Aorta (tissue), 5 donors: ENCODE results near the gene PCSK1N. TPM values are rescaled to one million over a fixed set of nuclear protein-coding genes. Genes with fewer than 3 reads are reported as not detected.
"Not testable (repeated sequence)": the region's sequence is repeated elsewhere in the genome, so short reads cannot be mapped to it uniquely, and the experiment has no call there.

Source experiments
- ATAC-seq: fragments of 200-7000 bp; cut with Tn5 transposase; one replicate; pipeline ENCODE4 v1.9.1; 2022; ENCODE audit warnings: moderate library complexity; ENCODE audit not compliant: low FRiP score
- DNase-seq, 2 donors: peaks; one replicate each; pipeline ENCODE4 v3.0.0-alpha.2; 2020
- H3K27ac ChIP-seq, 2 donors: one replicate each; pipeline ENCODE4 v1.5.1; 2013; ENCODE audit warnings: low read length in 2 of 2, mild to moderate bottlenecking in 2 of 2, moderate library complexity in 2 of 2, control low read depth in 1 of 2, inconsistent platforms in 1 of 2, low read depth in 1 of 2
- H3K27me3 ChIP-seq, 2 donors: one replicate each; pipeline ENCODE4 v1.6.1; 2013; ENCODE audit warnings: control low read depth in 1 of 2, low read length in 1 of 2, mild to moderate bottlenecking in 1 of 2, moderate library complexity in 1 of 2; ENCODE audit not compliant: insufficient read depth in 2 of 2, control insufficient read depth in 1 of 2
- H3K36me3 ChIP-seq, 2 donors: one replicate each; pipeline ENCODE4 v1.6.1; 2013; ENCODE audit warnings: control low read depth in 1 of 2, low read length in 1 of 2, mild to moderate bottlenecking in 1 of 2; ENCODE audit not compliant: insufficient read depth in 2 of 2, control insufficient read depth in 1 of 2
- H3K4me1 ChIP-seq, 2 donors: one replicate each; pipeline ENCODE4 v1.6.1; 2013; ENCODE audit warnings: low read length in 2 of 2, control low read depth in 1 of 2, mild to moderate bottlenecking in 1 of 2, moderate library complexity in 1 of 2; ENCODE audit not compliant: insufficient read depth in 2 of 2, control insufficient read depth in 1 of 2
- H3K4me3 ChIP-seq, 2 donors: one replicate each; pipeline ENCODE4 v1.5.1; 2013; ENCODE audit warnings: low read length in 2 of 2, control low read depth in 1 of 2, mild to moderate bottlenecking in 1 of 2
- H3K9me3 ChIP-seq: one replicate; pipeline ENCODE4 v1.6.1; 2013; ENCODE audit warnings: mild to moderate bottlenecking, low read length; ENCODE audit not compliant: control insufficient read depth
- WGBS, 2 donors: extraction: QIAGEN DNeasy Blood & Tissue Kit; methylation state at CpG; one replicate each; pipeline ENCODE4 v1.1.7; 2013; 5-methylcytosine and 5-hydroxymethylcytosine counted together
- intact Hi-C, 2 donors: fragments of 100-400 bp; cut with DNase I; formaldehyde crosslinking; loops; one replicate each; pipeline versions ENCODE4 v1.14.2 to v1.15.0; 2022
- long read RNA-seq, 2 donors: library from polyadenylated mRNA; unstranded; transcript quantifications; one replicate each; pipeline ENCODE4 v2.0.0, GENCODE V29; 2020 to 2021
- polyA plus RNA-seq, 2 donors: library from polyadenylated mRNA; stranded (reverse); fragments of 200-250 nt; gene quantifications; one replicate each; pipeline ENCODE4 v1.2.3, GENCODE V29; 2013
- total RNA-seq, 2 donors: library from RNA; stranded (reverse); fragmentation: NEBNext Ultra II Directional; extraction: Animal tissue kit (Norgen Biotek cat#: 25700); gene quantifications; one replicate each; pipeline ENCODE4 v1.2.1, GENCODE V29; 2021
- donor health status: healthy with polysubstance abuse.
- donor health status: Bipolar disorder and iron deficiency.
- donor health status: DM: no; HTN: no; CAD: no.
- donor health status: DM: no; HTN: no; CAD: no.
- donor health status: DM: yes; HTN: yes; CAD: no.

Gene PCSK1N
- under 1 TPM in 1 of 2 donors, not detected in 1; 0.45 TPM for total RNA-seq
- under 1 TPM; 0.43 to 0.88 TPM for polyA plus RNA-seq
- long read RNA-seq, donor 1 = 0 reads
- long read RNA-seq, donor 2 = 0 reads

GRCh38 chrX:48835524-48836329, at the start of gene PCSK1N:
Gene PCSK1N (minus strand): TSS chrX:48835610. CDS start chrX:48835532, 78 bp downstream.
- no peaks in the 10 kb centered on the region for H3K27me3 ChIP-seq
- ATAC-seq (no peak), DNase-seq (no peak)
- H3K4me1 ChIP-seq = no peaks in the 10 kb centered on the region
- H3K4me3 ChIP-seq = no peak within 1 kb of the TSS
- H3K36me3 ChIP-seq = no peaks in the 10 kb centered on the region
- H3K9me3 ChIP-seq = no peaks in the 10 kb centered on the region
- WGBS, 2 donors = 14 to 43% methylated on average over 32 to 35 of the region's 35 CpGs
- intact Hi-C loops = no loop called here
- H3K27ac ChIP-seq = no peak within 1 kb of the TSS

GRCh38 chrX:48883729-48884128, 48.3 kb upstream of the PCSK1N start:
- ATAC-seq = no peak
- intact Hi-C loops = no loop called here
- H3K36me3 ChIP-seq = no peaks in the 10 kb centered on the region
- 70 to 73% methylated on average over 10 of the region's 10 CpGs for WGBS, 2 donors
- H3K4me1 ChIP-seq = no peaks in the 10 kb centered on the region
- no peak overlapping the region for H3K4me3 ChIP-seq
- H3K27ac ChIP-seq = no peak overlapping the region
- H3K9me3 ChIP-seq = no peaks in the 10 kb centered on the region
- DNase-seq = peak in 1 of 2 donors; percentile 32
- H3K27me3 ChIP-seq = no peaks in the 10 kb centered on the region

GRCh38 chrX:48876944-48877343, 41.5 kb upstream of the PCSK1N start:
- H3K9me3 ChIP-seq, H3K36me3 ChIP-seq, DNase-seq, H3K27ac ChIP-seq, H3K4me1 ChIP-seq, intact Hi-C loops, ATAC-seq, H3K4me3 ChIP-seq, H3K27me3 ChIP-seq: not testable (repeated sequence)
- WGBS, 2 donors = 42 to 65% methylated on average over 4 of the region's 4 CpGs

GRCh38 chrX:48872017-48872416, 36.6 kb upstream of the PCSK1N start:
- H3K4me3 ChIP-seq, H3K4me1 ChIP-seq, H3K27ac ChIP-seq, DNase-seq, H3K36me3 ChIP-seq, H3K9me3 ChIP-seq, intact Hi-C loops, ATAC-seq, H3K27me3 ChIP-seq: not testable (repeated sequence)
- 43 to 64% methylated on average over 1 of the region's 2 CpGs for WGBS, 2 donors

GRCh38 chrX:48864210-48864609, 28.8 kb upstream of the PCSK1N start:
- no peak overlapping the region for H3K27ac ChIP-seq
- DNase-seq = no peak
- no peak for ATAC-seq
- no peaks in the 10 kb centered on the region for H3K36me3 ChIP-seq
- H3K4me1 ChIP-seq = no peaks in the 10 kb centered on the region
- H3K9me3 ChIP-seq = no peaks in the 10 kb centered on the region
- intact Hi-C loops = no loop called here
- 23 to 31% methylated on average over 4 of the region's 4 CpGs for WGBS, 2 donors
- no peak overlapping the region for H3K4me3 ChIP-seq
- H3K27me3 ChIP-seq = no peaks in the 10 kb centered on the region

GRCh38 chrX:48854898-48855297, 19.5 kb upstream of the PCSK1N start:
- Histone ChIP-seq H3K27me3 (no peaks in the 10 kb centered on the region), H3K27ac (no peak overlapping the region), H3K36me3 (no peaks in the 10 kb centered on the region), H3K9me3 (no peaks in the 10 kb centered on the region), H3K4me3 (no peak overlapping the region), H3K4me1 (no peaks in the 10 kb centered on the region)
- ATAC-seq (no peak), DNase-seq (no peak)
- WGBS, 2 donors = 39 to 56% methylated on average over 5 of the region's 5 CpGs
- intact Hi-C loops = no loop called here

GRCh38 chrX:48854121-48854804, 18.9 kb upstream of the PCSK1N start:
- intact Hi-C loops, ATAC-seq, H3K36me3 ChIP-seq, DNase-seq, H3K9me3 ChIP-seq, H3K27ac ChIP-seq, H3K4me1 ChIP-seq, H3K27me3 ChIP-seq, H3K4me3 ChIP-seq: not testable (repeated sequence)
- 76 to 85% methylated on average over 12 of the region's 12 CpGs for WGBS, 2 donors

GRCh38 chrX:48853494-48853893, 18.1 kb upstream of the PCSK1N start:
- H3K4me1 ChIP-seq, ATAC-seq, H3K9me3 ChIP-seq, H3K27ac ChIP-seq, H3K36me3 ChIP-seq, DNase-seq, H3K27me3 ChIP-seq, H3K4me3 ChIP-seq, intact Hi-C loops: not testable (repeated sequence)

GRCh38 chrX:48852857-48853256, 17.4 kb upstream of the PCSK1N start:
- intact Hi-C loops = no loop called here
- Histone ChIP-seq H3K4me3 (no peak overlapping the region), H3K27ac (no peak overlapping the region), H3K36me3 (no peaks in the 10 kb centered on the region), H3K9me3 (no peaks in the 10 kb centered on the region), H3K27me3 (no peaks in the 10 kb centered on the region), H3K4me1 (no peaks in the 10 kb centered on the region)
- no peak for ATAC-seq
- no peak for DNase-seq
- 74 to 77% methylated on average over 7 of the region's 7 CpGs for WGBS, 2 donors
